GM21786 (cell line): ENCODE results near the gene DPP6.
"Not testable (repeated sequence)": the region's sequence is repeated elsewhere in the genome, so short reads cannot be mapped to it uniquely, and the experiment has no call there.

Experiments used
- ATAC-seq: cut with Tn5 transposase; IDR thresholded peaks from one replicate; pipeline ENCODE4 v1.9.1; 2021; ENCODE audit not compliant: unreplicated experiment

The DPP6 gene

GRCh38 chr7:154148791-154149516, 96.8 kb downstream of the DPP6 start:
- ATAC-seq: not testable (repeated sequence)

- ATAC-seq: not testable (repeated sequence)
Measured at GRCh38 chr7:154150656-154151055, 98.5 kb downstream of the DPP6 start.

GRCh38 chr7:154151306-154151705, 99.1 kb downstream of the DPP6 start:
- ATAC-seq: not testable (repeated sequence)

GRCh38 chr7:154155928-154156327, 103.7 kb downstream of the DPP6 start:
- not testable (repeated sequence) for ATAC-seq

GRCh38 chr7:154162921-154163320, 110.7 kb downstream of the DPP6 start:
- ATAC-seq: not testable (repeated sequence)

GRCh38 chr7:154163642-154164041, 111.4 kb downstream of the DPP6 start:
- ATAC-seq: not testable (repeated sequence)

- ATAC-seq: no peak
Measured at GRCh38 chr7:154167051-154167450, 114.9 kb downstream of the DPP6 start.

- no peak for ATAC-seq
Measured at GRCh38 chr7:154167807-154168206, 115.6 kb downstream of the DPP6 start.

GRCh38 chr7:154171422-154171821, 119.2 kb downstream of the DPP6 start:
- ATAC-seq: no peak

GRCh38 chr7:154172236-154172635, 120.0 kb downstream of the DPP6 start:
- ATAC-seq: no peak

GRCh38 chr7:154177584-154177983, 125.4 kb downstream of the DPP6 start:
- ATAC-seq: no peak

GRCh38 chr7:154178895-154179294, 126.7 kb downstream of the DPP6 start:
- ATAC-seq: no peak

- ATAC-seq: no peak
Measured at GRCh38 chr7:154183482-154183881, 131.3 kb downstream of the DPP6 start.

GRCh38 chr7:154183946-154184345, 131.7 kb downstream of the DPP6 start:
- no peak for ATAC-seq

- no peak for ATAC-seq
Measured at GRCh38 chr7:154186811-154187210, 134.6 kb downstream of the DPP6 start.

- ATAC-seq: no peak
Measured at GRCh38 chr7:154188330-154188729, 136.1 kb downstream of the DPP6 start.

- ATAC-seq: no peak
Measured at GRCh38 chr7:154195266-154195665, 143.1 kb downstream of the DPP6 start.

GRCh38 chr7:154198481-154198880, 146.3 kb downstream of the DPP6 start:
- ATAC-seq: no peak

- ATAC-seq: no peak
Measured at GRCh38 chr7:154200241-154200640, 148.0 kb downstream of the DPP6 start.

- no peak for ATAC-seq
Measured at GRCh38 chr7:154202002-154202401, 149.8 kb downstream of the DPP6 start.

GRCh38 chr7:154204046-154204445, 151.8 kb downstream of the DPP6 start:
- ATAC-seq: no peak

- no peak for ATAC-seq
Measured at GRCh38 chr7:154212861-154213260, 160.7 kb downstream of the DPP6 start.
